NB4 (cell line): Measurements from ENCODE around the gene FANCE.

Experiments used
- CTCF ChIP-seq: IDR thresholded peaks from one replicate; pipeline ENCODE4 v1.5.1; 2012; ENCODE audit warnings: low read depth, low read length
- MAX ChIP-seq: IDR thresholded peaks from 2 replicates; pipeline ENCODE4 v1.6.1; 2011; ENCODE audit warnings: low read depth, low read length
- MYC ChIP-seq: IDR thresholded peaks from 2 replicates; pipeline ENCODE4 v1.6.1; 2011; ENCODE audit warnings: low read depth, low read length
- POLR2A ChIP-seq: IDR thresholded peaks from 2 replicates; pipeline ENCODE4 v1.6.1; 2011; ENCODE audit warnings: mild to moderate bottlenecking; ENCODE audit not compliant: insufficient read length; ENCODE audit errors: extremely low read depth

GRCh38 chr6:35435074-35435837 lies 16.9 kb upstream of the FANCE start:
- TF ChIP-seq CTCF, result no peak
- no peak for TF ChIP-seq POLR2A
- TF ChIP-seq MYC, result no peak
- TF ChIP-seq MAX, result no peak
